NB4 (cell line): Measurements from ENCODE around the gene SALL3.

Source experiments
- DNase-seq: peaks from one replicate; pipeline ENCODE4 v3.0.0; 2010; ENCODE audit warnings: low read depth
- H3K4me3 ChIP-seq: one replicate; pipeline ENCODE4 v1.5.1; 2011; ENCODE audit warnings: mild to moderate bottlenecking, low read depth, low read length, moderate library complexity
- MAX ChIP-seq: IDR thresholded peaks from 2 replicates; pipeline ENCODE4 v1.6.1; 2011; ENCODE audit warnings: low read depth, low read length
- MYC ChIP-seq: IDR thresholded peaks from 2 replicates; pipeline ENCODE4 v1.6.1; 2011; ENCODE audit warnings: low read depth, low read length
- POLR2A ChIP-seq: IDR thresholded peaks from 2 replicates; pipeline ENCODE4 v1.6.1; 2011; ENCODE audit warnings: mild to moderate bottlenecking; ENCODE audit not compliant: insufficient read length; ENCODE audit errors: extremely low read depth
- TF ChIP-seq, protein P1 (sequence below): IDR thresholded peaks from one replicate; pipeline ENCODE4 v1.5.1; 2012; ENCODE audit warnings: low read depth, low read length

The SALL3 gene

GRCh38 chr18:79007440-79007839, 27.8 kb downstream of the SALL3 start:
- TF ChIP-seq MAX (no peak), POLR2A (no peak), MYC (no peak)
- TF ChIP-seq, protein P1, sequence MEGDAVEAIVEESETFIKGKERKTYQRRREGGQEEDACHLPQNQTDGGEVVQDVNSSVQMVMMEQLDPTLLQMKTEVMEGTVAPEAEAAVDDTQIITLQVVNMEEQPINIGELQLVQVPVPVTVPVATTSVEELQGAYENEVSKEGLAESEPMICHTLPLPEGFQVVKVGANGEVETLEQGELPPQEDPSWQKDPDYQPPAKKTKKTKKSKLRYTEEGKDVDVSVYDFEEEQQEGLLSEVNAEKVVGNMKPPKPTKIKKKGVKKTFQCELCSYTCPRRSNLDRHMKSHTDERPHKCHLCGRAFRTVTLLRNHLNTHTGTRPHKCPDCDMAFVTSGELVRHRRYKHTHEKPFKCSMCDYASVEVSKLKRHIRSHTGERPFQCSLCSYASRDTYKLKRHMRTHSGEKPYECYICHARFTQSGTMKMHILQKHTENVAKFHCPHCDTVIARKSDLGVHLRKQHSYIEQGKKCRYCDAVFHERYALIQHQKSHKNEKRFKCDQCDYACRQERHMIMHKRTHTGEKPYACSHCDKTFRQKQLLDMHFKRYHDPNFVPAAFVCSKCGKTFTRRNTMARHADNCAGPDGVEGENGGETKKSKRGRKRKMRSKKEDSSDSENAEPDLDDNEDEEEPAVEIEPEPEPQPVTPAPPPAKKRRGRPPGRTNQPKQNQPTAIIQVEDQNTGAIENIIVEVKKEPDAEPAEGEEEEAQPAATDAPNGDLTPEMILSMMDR = no peak
- no peak overlapping the region for H3K4me3 ChIP-seq
- DNase-seq = no peak

DNA sequence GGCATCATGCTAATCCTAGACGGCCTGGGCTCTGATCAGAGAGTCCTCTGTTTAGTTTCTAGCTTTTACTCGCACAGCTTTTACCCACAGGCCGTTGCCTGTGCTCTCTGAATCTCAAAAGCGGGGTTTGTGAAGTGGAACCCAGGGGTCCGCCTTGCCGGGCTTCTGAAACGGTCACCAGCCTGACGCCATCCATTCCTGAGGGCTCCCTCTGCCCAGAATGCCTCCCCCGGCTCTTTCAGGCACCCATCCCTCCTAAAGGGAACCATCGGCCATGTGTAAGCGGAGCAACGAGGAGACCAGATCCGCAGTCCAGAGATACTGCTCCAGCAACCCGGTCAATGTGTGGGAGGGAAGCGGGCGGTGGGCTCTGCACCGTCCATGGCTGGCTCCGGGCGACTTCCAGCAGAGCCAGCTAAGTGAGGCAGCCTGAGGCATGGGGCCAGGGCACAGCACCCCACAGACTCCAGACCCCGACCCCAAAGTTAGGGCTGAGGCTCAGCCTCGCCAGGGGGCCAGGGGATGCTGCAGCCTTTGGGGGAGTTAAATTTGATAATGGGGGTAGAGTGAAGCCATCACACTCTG, 28.8 kb downstream of the SALL3 start:
- DNase-seq = no peak
- H3K4me3 ChIP-seq = no peak overlapping the region
- TF ChIP-seq POLR2A (no peak), MYC (no peak), MAX (no peak)
- TF ChIP-seq, protein P1 = no peak

DNA sequence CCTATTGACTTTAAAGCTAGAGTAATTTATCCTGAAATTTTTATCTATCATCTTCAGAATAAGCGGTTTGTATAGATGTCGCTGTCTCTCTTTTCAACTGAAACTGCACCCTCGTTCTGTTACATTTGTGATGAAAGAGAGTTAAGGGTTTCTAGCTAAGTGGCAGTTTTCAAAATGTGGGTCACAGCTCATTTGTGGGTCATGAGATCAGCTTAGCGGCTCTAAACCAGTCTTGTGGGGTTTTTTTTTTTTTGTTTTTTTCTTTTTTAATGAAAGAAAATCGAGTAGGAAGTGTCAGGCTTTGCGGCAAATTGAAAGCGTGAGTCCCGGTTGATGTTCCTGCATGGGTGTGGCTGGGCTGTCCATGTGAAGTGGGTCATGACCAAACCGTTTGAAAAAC, 31.2 kb downstream of the SALL3 start:
- no peak overlapping the region for H3K4me3 ChIP-seq
- TF ChIP-seq POLR2A (no peak), MYC (no peak), MAX (no peak)
- TF ChIP-seq, protein P1 = no peak
- DNase-seq = no peak

GRCh38 chr18:79011300-79011870, 31.8 kb downstream of the SALL3 start:
- no peak overlapping the region for H3K4me3 ChIP-seq
- TF ChIP-seq MAX = no peak
- no peak for TF ChIP-seq POLR2A
- no peak for TF ChIP-seq MYC
- TF ChIP-seq, protein P1 = no peak
- no peak for DNase-seq

DNA sequence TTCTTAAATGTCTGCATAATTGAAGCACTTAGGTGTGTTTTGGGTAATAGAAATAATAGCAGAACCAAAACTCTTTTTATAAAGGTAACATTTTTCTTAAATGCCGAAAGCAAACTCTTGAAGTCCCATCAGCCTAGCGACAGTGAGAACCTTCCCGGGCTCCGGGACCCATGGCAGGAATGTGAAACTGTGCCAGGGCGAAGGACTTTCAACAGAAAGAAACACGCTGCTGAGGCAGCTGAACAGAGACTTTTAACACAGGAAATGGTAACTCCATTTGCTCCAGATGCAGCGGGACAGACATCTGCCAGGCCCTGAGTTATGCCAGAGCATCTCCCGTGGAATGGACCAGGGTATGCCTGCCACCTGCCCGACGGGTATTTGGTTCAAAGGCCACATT, 34.3 kb downstream of the SALL3 start:
- H3K4me3 ChIP-seq = no peak overlapping the region
- DNase-seq = no peak
- TF ChIP-seq, protein P1 = no peak
- TF ChIP-seq POLR2A = no peak
- no peak for TF ChIP-seq MYC
- no peak for TF ChIP-seq MAX
